Measurements from ENCODE around the gene KCNA2. TPM values are rescaled to one million over a fixed set of nuclear protein-coding genes. Genes with fewer than 3 reads are reported as not detected.

The KCNA2 gene
- polyA plus RNA-seq, 1 donor (not counting 4 experiments of a cell fraction or from before 2014, with no cell fraction given): 0.03 TPM

DNA sequence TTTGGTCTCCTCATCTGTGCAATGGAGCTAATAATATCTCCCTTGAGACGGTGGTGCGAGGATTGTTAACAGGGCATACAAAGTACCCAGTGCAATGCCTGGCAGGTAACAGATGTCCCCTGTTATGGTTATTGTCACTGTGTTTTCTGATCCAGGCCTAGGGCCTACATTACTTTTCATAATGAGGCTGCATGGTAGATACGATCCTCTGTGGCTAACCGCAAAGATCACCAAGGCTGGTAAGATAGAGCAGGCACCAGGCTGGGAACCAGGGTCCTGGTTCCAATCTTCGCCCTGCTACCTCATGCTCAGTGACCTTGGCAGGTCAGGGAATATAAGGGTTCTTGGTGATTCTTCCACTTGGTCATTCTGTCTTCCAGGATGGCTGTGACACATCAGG, 22.7 kb downstream of the KCNA2 start:
- Histone ChIP-seq H3K4me2 (ENCODE audit: control insufficient read depth, extremely low read depth, insufficient read depth, low read depth, low read length) (no peak overlapping the region), H3K4me1 (ENCODE audit: control insufficient read depth, extremely low read depth, insufficient read depth, low read length) (no peaks in the 10 kb centered on the region), H3K79me2 (ENCODE audit: control insufficient read depth, insufficient read depth, low read length) (no peaks in the 10 kb centered on the region), H2AFZ (ENCODE audit: control insufficient read depth, low read length) (no peak overlapping the region), H3K9me3 (ENCODE audit: control insufficient read depth, low read depth, low read length) (no peaks in the 10 kb centered on the region), H3K4me3 (ENCODE audit: control insufficient read depth in 2 of 3, extremely low read depth in 1 of 3, insufficient read depth in 2 of 3, low read depth in 1 of 3, low read length in 3 of 3) (no peak overlapping the region), H3K27ac (ENCODE audit: control insufficient read depth, insufficient read depth, low read length) (no peak overlapping the region), H3K36me3 (ENCODE audit: control insufficient read depth in 2 of 2, extremely low read depth in 1 of 2, insufficient read depth in 2 of 2, low read length in 2 of 2) (no peaks in the 10 kb centered on the region), H4K20me1 (ENCODE audit: control insufficient read depth, extremely low read depth, insufficient read depth, low read length) (no peaks in the 10 kb centered on the region), H3K27me3 (ENCODE audit: control insufficient read depth, extremely low read depth, insufficient read depth, low read length) (peaks cover 4% of the 10 kb centered on the region), H3K9ac (ENCODE audit: control insufficient read depth, extremely low read depth, insufficient read depth, low read length) (no peak overlapping the region), H3K9me1 (ENCODE audit: control insufficient read depth, extremely low read depth, insufficient read depth, low read length) (no peaks in the 10 kb centered on the region)
- DNase-seq (ENCODE audit: low read depth, low spot score) (no peak), FAIRE-seq (no peak)
- TF ChIP-seq CTCF (optimal IDR thresholded peaks at IDR 0.05 in 1 of 3, IDR thresholded peaks at IDR 0.05 in 1 of 3, conservative IDR thresholded peaks at IDR 0.05 in 1 of 3; ENCODE audit: extremely low read depth in 1 of 3, insufficient read depth in 2 of 3, low read length in 3 of 3) (no peak), EZH2 (IDR thresholded peaks at IDR 0.05; ENCODE audit: low read length) (no peak)
- dilution Hi-C loops (cut with MboI; ENCODE audit: extremely low pct_ligation_motif_present, low sequenced_read_pairs): no loop called here

DNA sequence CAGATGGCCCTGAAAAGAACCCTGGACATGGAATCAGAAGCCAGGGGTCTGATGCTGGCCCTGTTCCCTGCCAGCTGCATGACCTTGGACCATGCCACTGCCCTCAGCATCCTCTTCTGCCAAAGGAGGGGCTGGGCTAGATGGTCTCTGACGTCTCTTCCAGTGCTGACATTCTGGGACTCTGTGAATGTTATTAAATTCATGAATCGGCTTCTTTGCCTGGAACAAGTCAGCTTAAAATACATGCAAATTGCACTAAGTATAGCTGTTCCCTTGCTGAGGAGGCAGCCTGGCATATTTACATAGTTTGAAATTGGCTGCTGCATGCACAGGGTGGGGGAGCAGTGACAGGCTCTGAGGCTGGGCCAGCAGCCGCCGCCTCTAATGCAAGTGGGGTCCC, 23.8 kb downstream of the KCNA2 start:
- FAIRE-seq: no peak
- dilution Hi-C loops (cut with MboI; ENCODE audit: extremely low pct_ligation_motif_present, low sequenced_read_pairs): no loop called here
- H3K27me3 ChIP-seq (ENCODE audit: control insufficient read depth, extremely low read depth, insufficient read depth, low read length): peaks cover 4% of the 10 kb centered on the region

More for the DNA sequence above, 23.8 kb downstream of the KCNA2 start:
- DNase-seq (ENCODE audit: low read depth, low spot score): no peak
- Histone ChIP-seq H3K9ac (ENCODE audit: control insufficient read depth, extremely low read depth, insufficient read depth, low read length) (no peak overlapping the region), H3K4me3 (ENCODE audit: control insufficient read depth in 2 of 3, extremely low read depth in 1 of 3, insufficient read depth in 2 of 3, low read depth in 1 of 3, low read length in 3 of 3) (no peak overlapping the region), H3K36me3 (ENCODE audit: control insufficient read depth in 2 of 2, extremely low read depth in 1 of 2, insufficient read depth in 2 of 2, low read length in 2 of 2) (no peaks in the 10 kb centered on the region), H3K4me1 (ENCODE audit: control insufficient read depth, extremely low read depth, insufficient read depth, low read length) (no peaks in the 10 kb centered on the region), H3K4me2 (ENCODE audit: control insufficient read depth, extremely low read depth, insufficient read depth, low read depth, low read length) (no peak overlapping the region), H3K9me3 (ENCODE audit: control insufficient read depth, low read depth, low read length) (no peaks in the 10 kb centered on the region), H3K9me1 (ENCODE audit: control insufficient read depth, extremely low read depth, insufficient read depth, low read length) (no peaks in the 10 kb centered on the region), H3K27ac (ENCODE audit: control insufficient read depth, insufficient read depth, low read length) (no peak overlapping the region), H3K79me2 (ENCODE audit: control insufficient read depth, insufficient read depth, low read length) (no peaks in the 10 kb centered on the region), H4K20me1 (ENCODE audit: control insufficient read depth, extremely low read depth, insufficient read depth, low read length) (no peaks in the 10 kb centered on the region), H2AFZ (ENCODE audit: control insufficient read depth, low read length) (no peak overlapping the region)
- no peak for TF ChIP-seq CTCF (optimal IDR thresholded peaks at IDR 0.05 in 1 of 3, IDR thresholded peaks at IDR 0.05 in 1 of 3, conservative IDR thresholded peaks at IDR 0.05 in 1 of 3; ENCODE audit: extremely low read depth in 1 of 3, insufficient read depth in 2 of 3, low read length in 3 of 3)
- no peak for TF ChIP-seq EZH2 (IDR thresholded peaks at IDR 0.05; ENCODE audit: low read length)

Measured in keratinocyte (primary cell).